CD8-positive, alpha-beta memory T cell (primary cell): ENCODE results near the gene PDE8B. TPM values are rescaled to one million over a fixed set of nuclear protein-coding genes. Genes with fewer than 3 reads are reported as not detected.

Source experiments
- CTCF ChIA-PET: fragments of 350-600 bp; sonication (Branson Sonifier 250); formaldehyde crosslinking; loops from one replicate; lab custom pipeline; 2021; ENCODE audit warnings: antibody characterized with exemption; lab: Charles Lee
- POLR2A ChIA-PET: fragments of 350-600 bp; sonication (Branson Sonifier 250); formaldehyde crosslinking; loops from one replicate; lab custom pipeline; 2021; ENCODE audit warnings: antibody characterized with exemption; lab: Charles Lee
- DNase-seq, 5 donors: peaks; one replicate each; pipeline versions ENCODE4 v3.0.0 to v3.0.0-alpha.2; 2020 to 2022; ENCODE audit warnings: mixed read lengths in 1 of 5
- H3K27ac ChIP-seq: one replicate; pipeline ENCODE4 v1.7.0; 2013; ENCODE audit warnings: low read depth, mild to moderate bottlenecking, low read length, moderate library complexity
- H3K27me3 ChIP-seq: 2 replicates; pipeline ENCODE4 v1.7.0; 2013; ENCODE audit warnings: low read length, mild to moderate bottlenecking; ENCODE audit not compliant: insufficient read depth, poor library complexity, severe bottlenecking
- H3K36me3 ChIP-seq: 2 replicates; pipeline ENCODE4 v1.7.0; 2013; ENCODE audit warnings: mild to moderate bottlenecking, low read length, moderate library complexity; ENCODE audit not compliant: insufficient read depth
- H3K4me1 ChIP-seq: 2 replicates; pipeline ENCODE4 v1.7.0; 2013; ENCODE audit warnings: mild to moderate bottlenecking, low read length, moderate library complexity; ENCODE audit not compliant: insufficient read depth
- H3K4me3 ChIP-seq: 2 replicates; pipeline ENCODE4 v1.7.0; 2013; ENCODE audit warnings: mild to moderate bottlenecking, low read length
- H3K9me3 ChIP-seq: 2 replicates; pipeline ENCODE4 v1.7.0; 2013; ENCODE audit warnings: mild to moderate bottlenecking, low read length
- H3K27ac Mint-ChIP-seq, 8 donors: one replicate each; pipeline ENCODE4 v1.8.0; 2020 to 2021; ENCODE audit warnings: mixed read lengths in 8 of 8, mild to moderate bottlenecking in 6 of 8, inconsistent platforms in 3 of 8, moderate library complexity in 3 of 8
- H3K27me3 Mint-ChIP-seq, 2 donors: one replicate each; pipeline ENCODE4 v1.8.0; 2020 to 2021; ENCODE audit warnings: mixed read lengths in 2 of 2, mild to moderate bottlenecking in 1 of 2, moderate library complexity in 1 of 2
- H3K36me3 Mint-ChIP-seq, 3 donors: one replicate each; pipeline ENCODE4 v1.8.0; 2020 to 2021; ENCODE audit warnings: mixed read lengths in 3 of 3, inconsistent platforms in 1 of 3, mild to moderate bottlenecking in 1 of 3
- H3K4me1 Mint-ChIP-seq, 3 donors: one replicate each; pipeline ENCODE4 v1.8.0; 2020 to 2021; ENCODE audit warnings: mixed read lengths in 3 of 3, inconsistent platforms in 1 of 3, mild to moderate bottlenecking in 1 of 3
- H3K4me3 Mint-ChIP-seq, 7 donors: one replicate each; pipeline ENCODE4 v1.8.0; 2020 to 2021; ENCODE audit warnings: mixed read lengths in 7 of 7, mild to moderate bottlenecking in 6 of 7, moderate library complexity in 4 of 7, inconsistent platforms in 2 of 7
- H3K9me3 Mint-ChIP-seq, 5 donors: one replicate each; pipeline ENCODE4 v1.8.0; 2020 to 2022; ENCODE audit warnings: mixed read lengths in 5 of 5, mild to moderate bottlenecking in 3 of 5, moderate library complexity in 2 of 5, inconsistent platforms in 1 of 5
- polyA plus RNA-seq: library from polyadenylated mRNA; unstranded; fragments of 300-500 nt; fragmentation: Illumina TruSeq; gene quantifications from one replicate; pipeline ENCODE4 v1.2.3, GENCODE V29; 2021
- total RNA-seq, 2 experiments: library from RNA; stranded (reverse); gene quantifications; one replicate each; pipeline ENCODE4 v1.2.3, GENCODE V29; 2021

Gene PDE8B
- total and polyA plus RNA-seq, 3 experiments from 2014 or later, result 0.07 TPM; not detected in 2

- Histone ChIP-seq H3K36me3 (no peaks in the 10 kb centered on the region), H3K4me1 (no peaks in the 10 kb centered on the region), H3K27ac (no peak overlapping the region), H3K27me3 (no peaks in the 10 kb centered on the region), H3K9me3 (no peaks in the 10 kb centered on the region), H3K4me3 (no peak overlapping the region)
- Mint-ChIP-seq H3K27me3 (peaks cover 2 to 7% of the 10 kb centered on the region in 2 donors), H3K4me1 (no peaks in the 10 kb centered on the region), H3K4me3 (no peak overlapping the region), H3K36me3 (peaks cover 0 to 28% (median 4%) of the 10 kb centered on the region in 3 donors), H3K27ac (no peak overlapping the region), H3K9me3 (no peaks in the 10 kb centered on the region)
- ChIA-PET CTCF (no interaction called here), POLR2A (no interaction called here)
- no peak for DNase-seq
Observed at GRCh38 chr5:77423022-77423750, 212.7 kb downstream of the PDE8B start.

- Mint-ChIP-seq H3K4me1 (no peaks in the 10 kb centered on the region), H3K4me3 (no peak overlapping the region), H3K27ac (no peak overlapping the region), H3K36me3 (peaks cover 0 to 29% (median 4%) of the 10 kb centered on the region in 3 donors), H3K9me3 (no peaks in the 10 kb centered on the region), H3K27me3 (peaks cover 0 to 2% of the 10 kb centered on the region in 2 donors)
- Histone ChIP-seq H3K36me3 (no peaks in the 10 kb centered on the region), H3K27me3 (no peaks in the 10 kb centered on the region), H3K4me3 (no peak overlapping the region), H3K4me1 (no peaks in the 10 kb centered on the region), H3K27ac (no peak overlapping the region), H3K9me3 (no peaks in the 10 kb centered on the region)
- DNase-seq, result no peak
- CTCF ChIA-PET, result no interaction called here
- POLR2A ChIA-PET, result no interaction called here
Observed at GRCh38 chr5:77424921-77425320, 214.4 kb downstream of the PDE8B start.

DNA sequence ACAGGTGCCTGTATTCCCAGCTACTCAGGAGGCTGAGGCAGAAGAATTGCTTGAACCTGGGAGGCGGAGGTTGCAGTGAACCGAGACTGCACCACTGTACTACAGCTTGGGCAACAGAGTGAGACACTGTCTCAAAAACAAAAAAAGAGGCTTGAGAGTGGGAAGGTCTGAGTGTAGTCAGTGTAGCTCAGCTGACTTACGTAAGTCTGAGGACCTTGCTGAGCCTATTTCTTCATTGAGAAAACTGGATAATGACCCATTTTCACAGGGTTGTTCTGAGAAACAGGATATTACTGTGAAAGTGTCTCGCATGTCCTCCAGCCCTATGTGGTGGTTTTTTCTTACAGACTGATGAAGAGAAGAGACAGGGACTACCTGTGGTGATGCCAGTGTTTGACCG lies 214.9 kb downstream of the PDE8B start:
- Mint-ChIP-seq H3K4me3 (no peak overlapping the region), H3K27me3 (peaks cover 0 to 2% of the 10 kb centered on the region in 2 donors), H3K27ac (no peak overlapping the region), H3K36me3 (peaks cover 0 to 33% (median 4%) of the 10 kb centered on the region in 3 donors), H3K9me3 (no peaks in the 10 kb centered on the region), H3K4me1 (no peaks in the 10 kb centered on the region)
- Histone ChIP-seq H3K27ac (no peak overlapping the region), H3K4me3 (no peak overlapping the region), H3K27me3 (no peaks in the 10 kb centered on the region), H3K36me3 (no peaks in the 10 kb centered on the region), H3K9me3 (no peaks in the 10 kb centered on the region), H3K4me1 (no peaks in the 10 kb centered on the region)
- POLR2A ChIA-PET, result no interaction called here
- DNase-seq, result no peak
- CTCF ChIA-PET, result no interaction called here

DNA sequence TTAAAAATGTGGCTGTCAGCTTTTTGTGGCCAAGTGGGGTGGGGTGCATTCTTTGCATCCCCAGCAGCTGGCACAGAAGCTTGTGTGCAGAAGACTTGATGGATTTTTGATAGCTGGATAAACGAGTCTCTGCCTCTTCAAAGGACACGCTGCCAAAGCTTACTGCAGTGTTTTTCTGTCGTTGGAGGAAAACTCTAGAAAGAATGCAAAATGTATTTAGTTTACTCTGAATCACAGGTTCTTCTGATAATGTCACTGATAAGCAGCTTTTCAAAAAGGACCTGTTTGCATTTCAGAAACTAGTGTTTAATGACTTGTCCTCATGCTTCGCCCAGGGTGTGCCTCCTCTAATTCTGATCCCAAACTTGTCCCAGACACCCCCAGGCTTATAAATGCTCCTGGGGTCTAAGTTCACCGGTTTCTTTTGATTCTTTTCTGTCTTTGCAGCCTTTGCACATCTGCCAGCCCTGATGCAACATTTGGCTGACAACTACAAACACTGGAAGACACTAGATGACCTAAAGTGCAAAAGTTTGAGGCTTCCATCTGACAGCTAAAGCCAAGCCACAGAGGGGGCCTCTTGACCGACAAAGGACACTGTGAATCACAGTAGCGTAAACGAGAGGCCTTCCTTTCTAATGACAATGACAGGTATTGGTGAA lies 215.6 kb downstream of the PDE8B start:
- no peak overlapping the region for H3K27ac Mint-ChIP-seq
- no peak overlapping the region for H3K4me3 Mint-ChIP-seq
- Histone ChIP-seq H3K4me1 (no peaks in the 10 kb centered on the region), H3K4me3 (no peak overlapping the region), H3K27ac (no peak overlapping the region), H3K27me3 (no peaks in the 10 kb centered on the region), H3K9me3 (no peaks in the 10 kb centered on the region), H3K36me3 (no peaks in the 10 kb centered on the region)
- H3K4me1 Mint-ChIP-seq, result no peaks in the 10 kb centered on the region
- POLR2A ChIA-PET, result no interaction called here
- H3K9me3 Mint-ChIP-seq, result no peaks in the 10 kb centered on the region
- H3K36me3 Mint-ChIP-seq, result peaks cover 3 to 39% (median 6%) of the 10 kb centered on the region in 3 donors
- CTCF ChIA-PET, result interaction anchor here (0.9 kb wide), 1 partner anchor 10 kb away, joined by 3 read pairs; no protein-coding TSS in a partner anchor
- no peak for DNase-seq
- H3K27me3 Mint-ChIP-seq, result peaks cover 0 to 2% of the 10 kb centered on the region in 2 donors

- H3K4me3 ChIP-seq, result no peak overlapping the region
- no peak for DNase-seq
- ChIA-PET CTCF (interaction anchor here (0.9 kb wide), 1 partner anchor 9 kb away, joined by 3 read pairs; no protein-coding TSS in a partner anchor), POLR2A (no interaction called here)
- Mint-ChIP-seq H3K9me3 (no peaks in the 10 kb centered on the region), H3K4me3 (no peak overlapping the region), H3K27me3 (peaks cover 0 to 2% of the 10 kb centered on the region in 2 donors), H3K4me1 (no peaks in the 10 kb centered on the region), H3K27ac (no peak overlapping the region), H3K36me3 (peaks cover 6 to 42% (median 7%) of the 10 kb centered on the region in 3 donors)
- H3K4me1 ChIP-seq, result no peaks in the 10 kb centered on the region
- H3K9me3 ChIP-seq, result no peaks in the 10 kb centered on the region
- H3K36me3 ChIP-seq, result no peaks in the 10 kb centered on the region
- no peak overlapping the region for H3K27ac ChIP-seq
- H3K27me3 ChIP-seq, result no peaks in the 10 kb centered on the region
Observed at GRCh38 chr5:77426670-77427069, 216.2 kb downstream of the PDE8B start.

- no peaks in the 10 kb centered on the region for H3K36me3 ChIP-seq
- DNase-seq, result no peak
- no peaks in the 10 kb centered on the region for H3K9me3 Mint-ChIP-seq
- ChIA-PET POLR2A (no interaction called here), CTCF (no interaction called here)
- no peak overlapping the region for H3K4me3 ChIP-seq
- no peaks in the 10 kb centered on the region for H3K9me3 ChIP-seq
- H3K27ac Mint-ChIP-seq, result no peak overlapping the region
- H3K36me3 Mint-ChIP-seq, result peaks cover 7 to 56% (median 9%) of the 10 kb centered on the region in 3 donors
- no peaks in the 10 kb centered on the region for H3K4me1 ChIP-seq
- no peaks in the 10 kb centered on the region for H3K27me3 ChIP-seq
- no peak overlapping the region for H3K4me3 Mint-ChIP-seq
- no peaks in the 10 kb centered on the region for H3K27me3 Mint-ChIP-seq
- no peaks in the 10 kb centered on the region for H3K4me1 Mint-ChIP-seq
- no peak overlapping the region for H3K27ac ChIP-seq
Observed at GRCh38 chr5:77427998-77428397, 217.5 kb downstream of the PDE8B start.

GRCh38 chr5:77428526-77428925 lies 218.0 kb downstream of the PDE8B start:
- no peaks in the 10 kb centered on the region for H3K9me3 Mint-ChIP-seq
- Histone ChIP-seq H3K4me3 (no peak overlapping the region), H3K4me1 (no peaks in the 10 kb centered on the region), H3K27ac (no peak overlapping the region), H3K9me3 (no peaks in the 10 kb centered on the region), H3K36me3 (peaks cover under 1% of the 10 kb centered on the region), H3K27me3 (no peaks in the 10 kb centered on the region)
- ChIA-PET CTCF (no interaction called here), POLR2A (no interaction called here)
- H3K27me3 Mint-ChIP-seq, result no peaks in the 10 kb centered on the region
- no peak overlapping the region for H3K27ac Mint-ChIP-seq
- DNase-seq, result no peak
- H3K4me3 Mint-ChIP-seq, result no peak overlapping the region
- peaks cover 7 to 59% (median 11%) of the 10 kb centered on the region in 3 donors for H3K36me3 Mint-ChIP-seq
- H3K4me1 Mint-ChIP-seq, result no peaks in the 10 kb centered on the region

GRCh38 chr5:77430726-77431125 lies 220.2 kb downstream of the PDE8B start:
- DNase-seq, result no peak
- Mint-ChIP-seq H3K4me3 (no peak overlapping the region), H3K27ac (peak overlapping the region in 1 of 8 donors; percentile 23), H3K4me1 (no peaks in the 10 kb centered on the region), H3K36me3 (peaks cover 18 to 71% (median 21%) of the 10 kb centered on the region in 3 donors), H3K9me3 (no peaks in the 10 kb centered on the region), H3K27me3 (no peaks in the 10 kb centered on the region)
- Histone ChIP-seq H3K4me1 (no peaks in the 10 kb centered on the region), H3K27ac (no peak overlapping the region), H3K4me3 (no peak overlapping the region), H3K27me3 (no peaks in the 10 kb centered on the region), H3K36me3 (peaks cover 3% of the 10 kb centered on the region), H3K9me3 (no peaks in the 10 kb centered on the region)
- CTCF ChIA-PET, result no interaction called here
- POLR2A ChIA-PET, result no interaction called here
